HG02981 (cell line): ENCODE measurements around the gene BTAF1.
"Not testable (repeated sequence)": the region's sequence is repeated elsewhere in the genome, so short reads cannot be mapped to it uniquely, and the experiment has no call there.

ENCODE experiments used
- ATAC-seq: cut with Tn5 transposase; IDR thresholded peaks from one replicate; pipeline ENCODE4 v1.9.1; 2021; ENCODE audit warnings: mild to moderate bottlenecking, moderate library complexity; ENCODE audit not compliant: unreplicated experiment

BTAF1 gene

DNA sequence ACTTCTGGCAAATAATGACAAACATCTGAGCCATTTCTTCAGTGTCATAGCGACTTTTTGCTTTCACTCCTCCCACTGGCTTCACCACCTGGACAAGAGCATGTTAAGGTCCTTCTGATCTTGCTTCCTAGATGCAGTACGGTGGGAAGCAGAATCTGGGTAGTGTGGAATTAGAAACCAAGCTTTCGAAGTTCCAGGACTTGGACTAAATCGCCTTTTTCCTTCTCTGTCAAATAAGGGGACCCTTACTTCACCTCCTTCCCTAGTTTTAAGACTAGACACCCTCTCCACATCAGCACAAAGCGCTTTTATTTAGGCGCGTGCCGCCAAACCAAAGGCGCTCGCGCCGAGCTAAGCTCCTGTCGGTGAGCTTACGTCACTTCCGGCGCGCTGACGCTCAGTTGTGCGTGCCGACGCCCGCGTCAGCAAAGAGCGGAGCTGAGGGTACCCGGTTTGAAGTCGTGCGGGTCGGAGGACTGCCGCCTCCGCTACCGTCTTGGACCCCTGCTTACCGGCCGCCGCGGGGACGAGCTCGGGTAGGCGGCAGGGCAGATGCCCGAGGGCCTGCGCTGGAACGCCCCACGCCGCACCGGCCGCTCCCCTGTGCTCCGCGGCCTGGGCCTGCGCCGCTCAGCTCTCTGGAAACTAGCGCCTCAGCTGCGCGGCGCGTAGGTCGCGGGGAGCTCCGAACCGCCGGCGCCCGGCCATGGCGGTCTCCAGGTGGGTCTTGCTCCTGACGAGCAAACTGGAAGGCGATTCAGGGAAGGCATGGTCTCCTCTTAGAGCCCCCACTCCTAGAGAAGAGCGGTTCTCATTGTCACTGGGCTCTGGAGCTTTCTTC, at the start of gene BTAF1:
Gene BTAF1, plus strand, starts transcription at position 400 of the 841 bp plus-strand sequence. Its CDS starts 307 bp downstream, at position 707.
- peak; percentile 98 for ATAC-seq

- no peak for ATAC-seq
These were observed 48.4 kb upstream of the BTAF1 start for GRCh38 chr10:91875156-91875555.

DNA sequence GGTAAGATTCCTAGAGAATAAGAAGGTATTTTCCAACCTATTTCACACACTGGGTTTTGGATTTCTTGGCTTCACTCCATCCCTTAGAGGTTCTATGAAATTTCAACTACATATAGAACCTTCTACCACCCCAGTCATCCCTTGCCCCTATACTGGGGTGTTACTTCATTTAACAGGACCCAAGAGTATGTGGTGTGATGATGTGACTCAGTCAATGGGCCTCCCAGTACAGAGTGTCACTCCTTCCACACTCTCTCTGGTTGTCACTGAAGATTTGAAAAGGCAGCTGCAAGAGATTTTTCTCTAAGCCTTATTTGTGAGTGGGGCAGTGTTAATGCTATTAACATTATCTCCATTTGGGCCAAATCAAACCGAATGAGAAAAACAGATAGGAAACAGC, 47.8 kb upstream of the BTAF1 start:
- no peak for ATAC-seq

- ATAC-seq, result no peak
These were observed 43.9 kb upstream of the BTAF1 start for GRCh38 chr10:91879515-91880170.

DNA sequence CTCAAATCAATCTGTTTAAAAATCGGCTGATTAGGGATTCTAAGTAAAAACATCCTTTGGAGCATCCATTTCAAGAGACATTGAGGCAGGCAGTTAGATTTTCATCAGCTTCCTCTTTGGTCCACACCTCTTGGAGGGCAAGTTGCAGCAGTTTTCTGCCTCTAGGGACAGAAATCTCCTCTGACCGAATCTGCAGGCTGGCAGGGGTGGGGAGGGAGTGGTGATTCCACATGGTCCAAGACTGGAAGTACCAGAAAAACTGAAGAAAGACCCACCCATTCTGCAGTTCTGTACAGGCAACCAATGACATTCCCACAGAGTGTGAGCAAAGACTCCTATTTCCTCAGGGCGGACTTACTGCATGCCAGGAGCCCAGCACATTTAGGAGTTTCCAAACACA, 43.3 kb upstream of the BTAF1 start:
- no peak for ATAC-seq

GRCh38 chr10:91883549-91884444, 39.8 kb upstream of the BTAF1 start:
- no peak for ATAC-seq

- ATAC-seq, result no peak
These were observed 39.0 kb upstream of the BTAF1 start for GRCh38 chr10:91884536-91884935.

GRCh38 chr10:91885362-91886079, 38.0 kb upstream of the BTAF1 start:
- no peak for ATAC-seq

DNA sequence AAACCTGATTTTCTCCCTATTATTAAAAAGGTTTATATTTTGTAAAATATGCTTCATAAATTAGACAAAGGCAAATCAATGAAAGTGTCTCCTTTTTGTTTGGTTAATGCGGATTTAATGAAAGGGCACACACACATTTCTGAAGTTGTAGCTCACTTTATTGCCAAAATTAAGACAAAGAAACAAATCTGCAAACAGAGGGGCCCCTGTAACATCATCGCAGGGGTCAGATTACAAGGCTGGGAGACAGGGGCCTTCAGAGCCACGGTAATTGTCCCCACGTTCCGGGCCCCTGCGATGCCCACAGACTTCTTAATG, 36.7 kb upstream of the BTAF1 start:
- ATAC-seq, result no peak

DNA sequence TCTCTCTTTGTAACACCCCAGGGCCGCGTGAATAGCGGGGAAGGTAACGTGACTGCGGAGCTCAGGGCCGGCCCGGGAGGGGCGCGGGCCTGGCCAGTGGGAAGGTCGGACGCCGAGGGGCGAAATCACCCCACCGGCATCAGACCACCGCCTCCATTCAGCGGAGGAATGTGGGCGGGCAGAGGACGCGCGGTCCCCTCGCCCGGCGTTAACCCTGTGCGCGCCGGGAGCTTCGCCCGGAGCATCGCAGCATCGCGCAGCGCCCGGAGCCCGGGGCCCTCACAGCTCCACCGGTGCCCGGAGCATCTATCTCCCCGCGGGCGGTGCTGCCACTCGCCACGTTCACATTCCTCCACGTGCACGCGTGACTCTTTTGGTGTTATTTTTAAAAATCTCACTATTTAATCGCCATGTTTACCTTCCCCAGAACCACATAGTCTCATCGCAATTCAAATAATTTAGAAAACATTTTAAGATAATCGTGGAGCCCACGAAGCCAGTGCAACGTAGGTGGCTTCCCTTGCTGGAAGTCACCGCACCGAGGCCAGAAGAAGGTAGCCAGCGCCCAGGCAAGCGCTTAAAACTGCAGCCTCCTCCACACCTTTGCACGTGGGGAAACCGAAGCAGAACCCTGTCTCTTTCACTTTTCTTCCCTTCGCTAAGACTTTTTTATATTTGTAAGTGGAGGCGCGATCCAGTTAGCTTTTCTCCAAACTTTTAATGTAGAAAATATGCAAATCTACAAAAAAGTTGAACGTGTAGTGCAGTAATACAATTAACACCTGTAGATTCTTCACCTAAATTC, 36.1 kb upstream of the BTAF1 start:
- no peak for ATAC-seq

DNA sequence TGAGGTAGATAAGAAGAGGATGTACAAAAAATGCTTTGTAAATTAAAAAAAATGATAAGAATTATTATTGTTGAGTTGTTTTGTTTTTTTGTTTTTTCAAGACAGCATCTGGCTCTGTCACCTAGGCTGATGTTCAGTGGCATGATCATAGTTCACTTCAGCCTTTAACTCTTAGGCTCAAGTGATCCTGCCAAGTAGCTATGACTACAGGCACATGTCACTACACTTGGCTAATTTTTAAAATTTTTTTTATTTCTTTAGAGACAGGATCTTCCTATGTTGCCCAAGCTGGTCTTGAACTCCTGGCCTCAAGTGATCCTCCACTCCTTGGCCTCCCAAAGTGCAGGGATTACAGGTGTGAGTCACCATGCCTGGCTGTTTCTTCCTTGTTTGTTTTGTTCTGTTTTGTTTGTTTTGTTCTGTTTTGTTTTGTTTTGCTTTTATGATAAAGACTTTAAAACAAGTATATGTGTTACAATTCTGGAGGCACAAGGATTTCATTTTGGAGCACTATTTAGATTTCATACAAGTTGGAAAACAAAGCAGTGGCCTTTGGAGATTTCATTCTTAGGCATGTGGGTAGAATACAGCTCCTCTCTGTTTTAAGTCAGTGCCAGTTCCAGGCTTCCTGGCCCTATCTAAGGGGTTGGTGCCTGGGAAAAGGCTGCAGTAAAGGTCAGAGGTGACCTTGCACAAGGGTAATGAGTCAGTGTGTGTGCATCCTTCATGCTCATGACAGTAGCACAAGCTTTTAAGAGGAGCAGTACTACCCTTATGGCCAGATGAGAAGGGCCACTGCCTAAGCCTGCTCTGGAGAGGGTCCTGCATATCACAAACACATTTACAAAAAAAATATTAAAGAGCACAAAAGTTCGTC, 32.2 kb upstream of the BTAF1 start:
- ATAC-seq, result no peak

GRCh38 chr10:91893051-91893450, 30.5 kb upstream of the BTAF1 start:
- ATAC-seq, result no peak

- not testable (repeated sequence) for ATAC-seq
These were observed 29.3 kb upstream of the BTAF1 start for GRCh38 chr10:91894261-91894685.

DNA sequence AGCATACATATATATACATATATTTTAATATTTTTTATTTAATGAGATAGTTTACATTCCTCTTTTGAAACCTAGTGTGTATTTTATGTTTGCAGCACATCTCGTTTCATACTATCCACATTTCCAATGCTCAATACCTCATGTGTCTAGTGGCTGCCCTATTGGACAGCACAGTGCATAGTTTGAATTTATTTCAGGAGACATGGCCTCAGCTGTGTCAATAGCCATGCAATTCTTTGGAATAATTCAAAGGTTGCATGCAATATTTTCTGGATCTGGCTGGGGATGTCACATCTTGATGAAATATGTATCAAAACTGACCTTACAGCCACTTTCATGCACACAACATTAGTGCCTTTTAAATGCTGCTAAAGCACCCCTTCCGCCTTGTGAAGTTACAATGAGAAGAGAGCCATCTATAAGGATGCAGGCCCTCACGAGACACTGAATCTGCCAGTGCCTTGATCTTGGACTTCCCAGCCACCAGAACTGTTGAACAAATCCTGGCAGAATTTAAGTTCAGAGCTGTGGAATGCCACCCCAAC, 27.3 kb upstream of the BTAF1 start:
- no peak for ATAC-seq

DNA sequence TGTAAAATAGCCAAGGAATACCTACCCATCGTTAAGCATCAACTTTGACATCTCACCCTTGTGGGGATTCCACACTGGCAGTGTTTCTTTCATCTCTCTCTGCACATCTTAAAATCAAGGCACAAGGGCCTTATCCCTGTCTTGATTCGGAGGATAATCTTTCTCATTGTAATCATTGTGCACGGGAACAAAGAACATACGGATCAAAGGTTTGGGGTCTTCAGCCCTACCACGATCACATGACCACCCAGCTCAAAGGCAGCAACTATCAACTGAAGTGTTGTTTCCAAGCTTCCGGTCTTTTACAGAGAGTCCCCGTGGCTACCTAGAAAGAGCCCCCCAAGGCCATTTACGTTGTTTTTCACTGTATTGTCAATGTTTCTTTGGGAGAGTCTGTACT, 26.1 kb upstream of the BTAF1 start:
- no peak for ATAC-seq

GRCh38 chr10:91901784-91902677, 21.5 kb upstream of the BTAF1 start:
- ATAC-seq, result no peak

GRCh38 chr10:91907033-91907594, 16.5 kb upstream of the BTAF1 start:
- ATAC-seq, result no peak
